Stomach (tissue), 4 donors: ENCODE data around the gene HOXB3.

Experiments
- EP300 ChIP-seq: sonication (generic); formaldehyde crosslinking; IDR thresholded peaks from one replicate; pipeline ENCODE4 v1.6.1; 2017; ENCODE audit warnings: antibody characterized with exemption
- POLR2A ChIP-seq, 4 donors: fragments of 450-650 bp; IDR thresholded peaks; one replicate each; pipeline ENCODE4 v1.6.1; 2016; ENCODE audit warnings: antibody characterized with exemption in 4 of 4, control low read depth in 2 of 4, mild to moderate bottlenecking in 1 of 4, moderate library complexity in 1 of 4
- POLR2AphosphoS5 ChIP-seq, 3 donors: sonication (generic); formaldehyde crosslinking; IDR thresholded peaks; one replicate each; pipeline ENCODE4 v1.6.1; 2016; ENCODE audit warnings: antibody characterized with exemption in 3 of 3
- TF ChIP-seq, protein P1 (sequence below), 7 experiments: fragments of 450-650 bp in 4 of 7; fragments of 200-600 bp in 3 of 7; sonication (generic) in 3 of 7; IDR thresholded peaks; one replicate each; pipeline ENCODE4 v1.5.1; 2016 to 2019; ENCODE audit warnings: antibody characterized with exemption in 7 of 7, control low read depth in 2 of 7, mild to moderate bottlenecking in 1 of 7

GRCh38 chr17:48592057-48592514 lies 2.0 kb upstream of the HOXB3 start:
- TF ChIP-seq, protein P1, sequence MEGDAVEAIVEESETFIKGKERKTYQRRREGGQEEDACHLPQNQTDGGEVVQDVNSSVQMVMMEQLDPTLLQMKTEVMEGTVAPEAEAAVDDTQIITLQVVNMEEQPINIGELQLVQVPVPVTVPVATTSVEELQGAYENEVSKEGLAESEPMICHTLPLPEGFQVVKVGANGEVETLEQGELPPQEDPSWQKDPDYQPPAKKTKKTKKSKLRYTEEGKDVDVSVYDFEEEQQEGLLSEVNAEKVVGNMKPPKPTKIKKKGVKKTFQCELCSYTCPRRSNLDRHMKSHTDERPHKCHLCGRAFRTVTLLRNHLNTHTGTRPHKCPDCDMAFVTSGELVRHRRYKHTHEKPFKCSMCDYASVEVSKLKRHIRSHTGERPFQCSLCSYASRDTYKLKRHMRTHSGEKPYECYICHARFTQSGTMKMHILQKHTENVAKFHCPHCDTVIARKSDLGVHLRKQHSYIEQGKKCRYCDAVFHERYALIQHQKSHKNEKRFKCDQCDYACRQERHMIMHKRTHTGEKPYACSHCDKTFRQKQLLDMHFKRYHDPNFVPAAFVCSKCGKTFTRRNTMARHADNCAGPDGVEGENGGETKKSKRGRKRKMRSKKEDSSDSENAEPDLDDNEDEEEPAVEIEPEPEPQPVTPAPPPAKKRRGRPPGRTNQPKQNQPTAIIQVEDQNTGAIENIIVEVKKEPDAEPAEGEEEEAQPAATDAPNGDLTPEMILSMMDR (IDR thresholded peaks at IDR 0.05) = no peak
- TF ChIP-seq POLR2A (IDR thresholded peaks at IDR 0.05) = no peak
- TF ChIP-seq EP300 = no peak
- no peak for TF ChIP-seq POLR2AphosphoS5 (IDR thresholded peaks at IDR 0.05)
